Measurements from ENCODE around the gene SLC6A6. TPM values are rescaled to one million over a fixed set of nuclear protein-coding genes. Genes with fewer than 3 reads are reported as not detected.

SLC6A6 gene
- total and polyA plus RNA-seq, 8 donors = 3.0 to 36.7 (median 19.7) TPM

DNA sequence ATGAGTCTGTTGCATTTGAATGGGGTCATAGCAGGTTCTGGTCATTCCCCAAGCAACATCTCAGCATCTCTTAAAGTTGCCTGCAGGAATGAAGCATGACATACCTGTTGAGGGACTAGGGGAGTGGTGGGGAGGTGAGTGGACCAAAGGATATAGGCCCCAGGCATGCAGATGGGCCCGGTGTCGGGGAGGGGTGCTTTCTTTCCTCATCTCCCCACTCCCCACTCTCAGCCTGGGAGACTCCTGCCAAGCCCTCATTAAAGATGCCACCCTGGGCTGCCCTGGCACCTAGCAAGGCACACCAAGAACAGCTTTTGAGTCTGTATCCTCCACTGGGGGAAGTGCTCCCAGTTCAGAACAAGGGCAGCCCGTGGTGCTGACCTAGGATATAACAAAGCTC, 83.6 kb downstream of the SLC6A6 start:
- Histone ChIP-seq H3K36me3 (peaks cover 34 to 91% (median 82%) of the 10 kb centered on the region in 4 donors), H3K27ac (peak overlapping the region in 1 of 5 donors; percentile 8), H3K4me1 (peaks cover 0 to 17% (median 9%) of the 10 kb centered on the region in 4 donors), H3K4me3 (no peak overlapping the region), H3K27me3 (no peaks in the 10 kb centered on the region), H3K9me3 (no peaks in the 10 kb centered on the region)
- DNase-seq = no peak
- WGBS, 5 donors = 90 to 100% (median 94%) methylated on average over 3 of the region's 3 CpGs
- intact Hi-C loops (cut with DNase I; ENCODE audit: low total_unique reads) = no loop called here
- TF ChIP-seq EP300 (IDR thresholded peaks at IDR 0.05) (no peak), POLR2A (IDR thresholded peaks at IDR 0.05) (no peak), POLR2AphosphoS5 (IDR thresholded peaks at IDR 0.05) (no peak)
- TF ChIP-seq, protein P1, sequence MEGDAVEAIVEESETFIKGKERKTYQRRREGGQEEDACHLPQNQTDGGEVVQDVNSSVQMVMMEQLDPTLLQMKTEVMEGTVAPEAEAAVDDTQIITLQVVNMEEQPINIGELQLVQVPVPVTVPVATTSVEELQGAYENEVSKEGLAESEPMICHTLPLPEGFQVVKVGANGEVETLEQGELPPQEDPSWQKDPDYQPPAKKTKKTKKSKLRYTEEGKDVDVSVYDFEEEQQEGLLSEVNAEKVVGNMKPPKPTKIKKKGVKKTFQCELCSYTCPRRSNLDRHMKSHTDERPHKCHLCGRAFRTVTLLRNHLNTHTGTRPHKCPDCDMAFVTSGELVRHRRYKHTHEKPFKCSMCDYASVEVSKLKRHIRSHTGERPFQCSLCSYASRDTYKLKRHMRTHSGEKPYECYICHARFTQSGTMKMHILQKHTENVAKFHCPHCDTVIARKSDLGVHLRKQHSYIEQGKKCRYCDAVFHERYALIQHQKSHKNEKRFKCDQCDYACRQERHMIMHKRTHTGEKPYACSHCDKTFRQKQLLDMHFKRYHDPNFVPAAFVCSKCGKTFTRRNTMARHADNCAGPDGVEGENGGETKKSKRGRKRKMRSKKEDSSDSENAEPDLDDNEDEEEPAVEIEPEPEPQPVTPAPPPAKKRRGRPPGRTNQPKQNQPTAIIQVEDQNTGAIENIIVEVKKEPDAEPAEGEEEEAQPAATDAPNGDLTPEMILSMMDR (IDR thresholded peaks at IDR 0.05) = no peak

DNA sequence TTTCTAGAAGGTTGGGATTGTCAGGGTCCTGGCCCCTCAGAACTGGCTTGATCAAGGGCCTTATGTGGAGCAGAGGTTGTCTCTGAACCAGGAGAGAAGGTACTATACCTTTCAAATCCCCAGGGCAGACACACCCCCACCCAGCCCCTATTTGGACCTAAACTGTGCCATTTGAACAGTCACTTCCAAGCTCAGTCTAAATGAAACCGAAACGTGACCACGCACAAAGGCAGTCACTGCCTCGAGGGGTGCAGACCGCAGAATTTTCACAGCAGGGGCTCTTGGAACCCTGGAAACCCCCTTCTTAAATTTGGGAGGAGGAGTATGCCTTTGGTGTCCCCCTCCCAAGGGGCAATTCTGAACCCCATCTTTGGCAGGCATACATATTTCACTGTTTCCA, 84.1 kb downstream of the SLC6A6 start:
- TF ChIP-seq, protein P1 (IDR thresholded peaks at IDR 0.05) = no peak
- TF ChIP-seq POLR2AphosphoS5 (IDR thresholded peaks at IDR 0.05) (no peak), POLR2A (IDR thresholded peaks at IDR 0.05) (no peak), EP300 (IDR thresholded peaks at IDR 0.05) (no peak)
- peak overlapping the region in 1 of 5 donors; percentile 8 for H3K27ac ChIP-seq
- DNase-seq = no peak
- H3K27me3 ChIP-seq = no peaks in the 10 kb centered on the region
- 83 to 93% (median 89%) methylated on average over 5 of the region's 5 CpGs for WGBS, 5 donors
- H3K36me3 ChIP-seq = peaks cover 34 to 87% (median 77%) of the 10 kb centered on the region in 4 donors
- H3K4me1 ChIP-seq = peaks cover 0 to 15% (median 9%) of the 10 kb centered on the region in 4 donors
- intact Hi-C loops (cut with DNase I; ENCODE audit: low total_unique reads) = no loop called here
- H3K4me3 ChIP-seq = no peak overlapping the region
- H3K9me3 ChIP-seq = no peaks in the 10 kb centered on the region

DNA sequence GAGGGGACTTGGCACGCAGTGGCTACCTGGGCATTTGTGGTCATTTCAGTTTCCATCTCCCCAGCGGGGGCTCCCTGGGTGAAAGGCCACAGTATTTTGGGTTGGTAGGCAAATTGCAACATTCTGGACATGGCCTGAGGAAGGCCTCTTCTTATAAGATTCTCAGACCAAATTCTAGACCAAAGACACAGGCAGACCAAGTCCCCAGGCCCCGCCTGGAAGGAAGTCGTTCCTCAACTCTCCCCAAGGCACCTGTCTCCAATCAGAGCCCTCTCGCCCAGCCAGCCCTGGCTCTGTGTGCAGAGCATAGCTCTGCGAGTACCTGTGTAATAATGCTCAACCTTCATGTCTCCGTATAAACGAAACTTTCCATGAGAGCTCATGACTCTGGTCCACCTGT, 84.7 kb downstream of the SLC6A6 start:
- peaks cover 31 to 84% (median 72%) of the 10 kb centered on the region in 4 donors for H3K36me3 ChIP-seq
- no peak overlapping the region for H3K4me3 ChIP-seq
- intact Hi-C loops (cut with DNase I; ENCODE audit: low total_unique reads) = no loop called here
- no peak for DNase-seq
- peaks cover 0 to 11% (median 5%) of the 10 kb centered on the region in 4 donors for H3K4me1 ChIP-seq
- no peaks in the 10 kb centered on the region for H3K27me3 ChIP-seq
- peak overlapping the region in 1 of 5 donors; percentile 8 for H3K27ac ChIP-seq
- 82 to 93% (median 89%) methylated on average over 7 to 8 of the region's 8 CpGs for WGBS, 5 donors
- TF ChIP-seq POLR2AphosphoS5 (IDR thresholded peaks at IDR 0.05) = no peak
- no peak for TF ChIP-seq POLR2A (IDR thresholded peaks at IDR 0.05)
- TF ChIP-seq EP300 (IDR thresholded peaks at IDR 0.05) = no peak
- TF ChIP-seq, protein P1 (IDR thresholded peaks at IDR 0.05) = no peak
- H3K9me3 ChIP-seq = no peaks in the 10 kb centered on the region

DNA sequence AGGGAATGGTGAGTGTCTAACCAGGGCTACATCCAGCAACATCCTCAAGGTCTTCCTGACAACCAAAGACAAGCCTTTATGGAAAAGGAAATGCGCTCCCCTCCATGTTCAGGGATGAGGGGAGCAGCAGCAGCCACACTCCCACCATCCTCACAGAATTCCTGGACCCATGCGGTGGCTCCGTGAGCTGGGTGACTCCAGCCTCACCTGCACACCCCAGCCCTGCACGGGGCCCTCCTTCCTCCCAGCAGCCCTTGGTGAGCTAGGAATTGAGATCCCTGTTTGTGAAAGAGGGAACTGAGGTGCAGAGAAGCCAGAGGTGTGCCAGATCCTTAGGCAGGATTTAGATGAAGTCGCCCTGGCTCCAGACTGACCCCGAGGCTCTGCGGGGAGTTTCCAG, 85.4 kb downstream of the SLC6A6 start:
- Histone ChIP-seq H3K27me3 (no peaks in the 10 kb centered on the region), H3K27ac (no peak overlapping the region), H3K36me3 (peaks cover 31 to 77% (median 67%) of the 10 kb centered on the region in 4 donors), H3K4me3 (no peak overlapping the region), H3K4me1 (peaks cover 0 to 11% (median 0%) of the 10 kb centered on the region in 4 donors), H3K9me3 (no peaks in the 10 kb centered on the region)
- intact Hi-C loops (cut with DNase I; ENCODE audit: low total_unique reads) = no loop called here
- 79 to 84% (median 83%) methylated on average over 7 of the region's 7 CpGs for WGBS, 5 donors
- no peak for TF ChIP-seq EP300 (IDR thresholded peaks at IDR 0.05)
- no peak for DNase-seq

DNA sequence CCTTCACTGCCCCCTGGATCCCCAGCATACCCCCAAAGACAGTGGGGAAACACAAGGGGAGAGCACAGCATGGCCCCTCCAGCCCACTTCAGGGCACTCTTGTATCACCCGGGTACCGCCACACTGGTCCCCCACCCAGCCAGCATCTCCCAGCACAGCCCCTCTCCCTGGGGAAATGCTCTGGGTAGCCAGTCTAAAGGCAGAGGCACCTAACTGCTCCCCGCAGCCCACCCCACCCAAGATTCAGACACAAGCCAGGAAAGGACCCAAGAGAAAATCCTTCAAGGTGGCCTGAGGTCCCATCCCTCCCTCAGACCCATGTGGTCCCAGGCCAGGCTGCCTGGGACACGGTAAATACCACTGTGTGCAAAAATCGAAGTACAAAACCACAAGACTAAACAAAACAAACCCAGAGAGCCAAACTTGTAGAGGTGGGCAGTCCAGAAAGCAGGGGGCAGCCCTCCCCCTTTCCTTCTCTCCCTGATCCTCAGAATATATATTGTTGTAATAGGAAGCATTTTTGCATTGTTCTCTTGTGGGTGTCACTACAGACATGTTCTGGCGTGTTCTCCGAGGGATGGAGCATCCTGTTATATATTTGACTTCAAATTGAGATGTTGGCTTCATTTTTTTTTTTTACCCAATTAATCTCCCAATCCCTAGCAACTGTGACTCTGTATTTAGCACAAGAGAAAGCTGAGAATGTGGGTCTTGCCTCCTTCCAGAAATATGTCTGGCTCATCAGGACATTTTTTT, 86.1 kb downstream of the SLC6A6 start:
- TF ChIP-seq POLR2A (IDR thresholded peaks at IDR 0.05) (no peak), POLR2AphosphoS5 (IDR thresholded peaks at IDR 0.05) (no peak)
- TF ChIP-seq, protein P1 (IDR thresholded peaks at IDR 0.05) = no peak
- Histone ChIP-seq H3K27ac (peak overlapping the region in 1 of 5 donors; percentile 1), H3K4me1 (peaks cover 0 to 11% (median 0%) of the 10 kb centered on the region in 4 donors), H3K36me3 (peaks cover 31 to 71% (median 62%) of the 10 kb centered on the region in 4 donors), H3K27me3 (no peaks in the 10 kb centered on the region), H3K9me3 (no peaks in the 10 kb centered on the region), H3K4me3 (no peak overlapping the region)
- WGBS, 5 donors = 45 to 71% (median 66%) methylated on average over 4 to 7 of the region's 7 CpGs
- no peak for DNase-seq
- intact Hi-C loops (cut with DNase I; ENCODE audit: low total_unique reads) = no loop called here

All from stomach (tissue), 9 donors.